Measurements from ENCODE around the gene LAMP2.

GRCh38 chrX:120512222-120512621 lies 43.1 kb upstream of the LAMP2 start:
- TF ChIP-seq, protein P1, sequence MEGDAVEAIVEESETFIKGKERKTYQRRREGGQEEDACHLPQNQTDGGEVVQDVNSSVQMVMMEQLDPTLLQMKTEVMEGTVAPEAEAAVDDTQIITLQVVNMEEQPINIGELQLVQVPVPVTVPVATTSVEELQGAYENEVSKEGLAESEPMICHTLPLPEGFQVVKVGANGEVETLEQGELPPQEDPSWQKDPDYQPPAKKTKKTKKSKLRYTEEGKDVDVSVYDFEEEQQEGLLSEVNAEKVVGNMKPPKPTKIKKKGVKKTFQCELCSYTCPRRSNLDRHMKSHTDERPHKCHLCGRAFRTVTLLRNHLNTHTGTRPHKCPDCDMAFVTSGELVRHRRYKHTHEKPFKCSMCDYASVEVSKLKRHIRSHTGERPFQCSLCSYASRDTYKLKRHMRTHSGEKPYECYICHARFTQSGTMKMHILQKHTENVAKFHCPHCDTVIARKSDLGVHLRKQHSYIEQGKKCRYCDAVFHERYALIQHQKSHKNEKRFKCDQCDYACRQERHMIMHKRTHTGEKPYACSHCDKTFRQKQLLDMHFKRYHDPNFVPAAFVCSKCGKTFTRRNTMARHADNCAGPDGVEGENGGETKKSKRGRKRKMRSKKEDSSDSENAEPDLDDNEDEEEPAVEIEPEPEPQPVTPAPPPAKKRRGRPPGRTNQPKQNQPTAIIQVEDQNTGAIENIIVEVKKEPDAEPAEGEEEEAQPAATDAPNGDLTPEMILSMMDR (conservative IDR thresholded peaks at IDR 0.05): no peak
- TF ChIP-seq EZH2 (IDR thresholded peaks at IDR 0.05; ENCODE audit: low read depth): no peak

All from PC-9 (cell line).